T47D (cell line): ENCODE measurements around the gene MAN1C1.

Experiments
- DNase-seq, 2 experiments: peaks; one replicate each; pipeline versions ENCODE4 v3.0.0 to v3.0.0-alpha.2; 2011 to 2012; ENCODE audit warnings: low read depth in 1 of 2, low spot score in 1 of 2
- JUND ChIP-seq: IDR thresholded peaks from 2 replicates; pipeline ENCODE4 v1.6.1; 2012; ENCODE audit warnings: low read depth
- in situ Hi-C: cut with HindIII; loops from 2 replicates; pipeline ENCODE4 v1.10.0; 2016; ENCODE audit warnings: low sequenced_read_pairs, low pct_unique_long_range_greater_than_20kb

The MAN1C1 gene

DNA sequence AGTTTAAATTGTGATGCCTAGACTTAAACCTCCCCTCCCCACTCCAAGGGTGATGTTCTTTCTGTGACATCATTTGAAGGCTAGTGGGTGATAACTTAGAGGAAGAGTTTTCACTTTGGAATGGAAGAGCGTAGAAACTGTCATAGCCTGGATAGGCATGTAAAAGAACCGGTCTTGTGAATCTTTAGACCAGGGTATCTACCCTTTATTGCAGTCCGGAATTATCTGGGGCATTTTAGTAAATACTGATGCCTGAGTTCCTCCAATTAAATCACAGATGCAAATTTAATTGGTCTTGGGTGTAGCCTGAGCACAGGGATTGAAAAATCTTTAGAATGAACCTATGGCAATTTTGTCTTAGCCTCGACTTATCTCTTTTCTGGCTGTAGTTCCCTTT is 24.7 kb downstream of the MAN1C1 start:
- in situ Hi-C loops = no loop called here
- no peak for TF ChIP-seq JUND
- no peak for DNase-seq

GRCh38 chr1:25641931-25642573 is 25.5 kb downstream of the MAN1C1 start:
- no peak for TF ChIP-seq JUND
- in situ Hi-C loops = no loop called here
- no peak for DNase-seq

- in situ Hi-C loops = no loop called here
- no peak for TF ChIP-seq JUND
- DNase-seq = no peak
These were observed 26.1 kb downstream of the MAN1C1 start for GRCh38 chr1:25642574-25643108.

DNA sequence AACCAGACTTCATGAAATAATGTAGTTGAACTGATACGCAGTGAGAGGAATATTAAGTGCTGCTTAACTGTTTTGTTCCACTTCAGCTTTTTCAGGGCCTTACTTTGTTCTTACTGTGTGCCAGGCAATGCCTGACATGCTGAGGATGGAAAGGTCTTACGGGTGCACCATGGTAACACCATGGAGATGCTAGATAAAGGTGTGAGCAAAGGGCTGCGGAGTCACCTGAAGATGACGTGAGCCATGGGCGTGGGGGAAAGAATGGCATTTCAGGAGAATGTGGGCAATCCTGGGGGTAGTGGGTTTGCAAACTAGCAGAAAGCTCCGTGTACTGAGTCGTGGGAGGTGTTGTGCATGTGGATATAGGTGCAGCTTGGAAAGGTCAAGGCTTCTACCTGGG is 27.3 kb downstream of the MAN1C1 start:
- DNase-seq = no peak
- TF ChIP-seq JUND = no peak
- in situ Hi-C loops = no loop called here

DNA sequence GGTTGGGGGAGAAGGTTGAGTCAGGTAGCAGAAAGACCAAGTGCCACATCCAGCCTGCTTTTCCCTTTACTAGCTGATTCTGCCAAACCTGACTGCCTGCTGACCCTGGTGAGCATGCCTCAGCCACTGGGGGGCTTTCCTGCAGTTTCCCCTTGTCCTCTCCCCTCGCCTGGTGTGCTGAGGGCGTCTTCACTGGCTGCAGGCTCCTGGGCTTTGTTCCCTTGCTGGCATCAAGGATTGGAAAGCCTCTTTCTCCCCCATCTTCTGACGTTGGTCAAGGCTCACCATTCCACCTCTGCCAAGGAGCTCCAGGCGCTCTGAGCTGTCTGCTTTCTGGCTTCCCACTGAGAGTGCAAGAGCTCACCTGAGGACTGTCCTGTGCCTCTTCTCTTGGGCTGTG is 28.4 kb downstream of the MAN1C1 start:
- TF ChIP-seq JUND = no peak
- in situ Hi-C loops = no loop called here
- no peak for DNase-seq

- in situ Hi-C loops = no loop called here
- DNase-seq = no peak
- TF ChIP-seq JUND = no peak
These were observed 29.2 kb downstream of the MAN1C1 start for GRCh38 chr1:25645637-25646400.

DNA sequence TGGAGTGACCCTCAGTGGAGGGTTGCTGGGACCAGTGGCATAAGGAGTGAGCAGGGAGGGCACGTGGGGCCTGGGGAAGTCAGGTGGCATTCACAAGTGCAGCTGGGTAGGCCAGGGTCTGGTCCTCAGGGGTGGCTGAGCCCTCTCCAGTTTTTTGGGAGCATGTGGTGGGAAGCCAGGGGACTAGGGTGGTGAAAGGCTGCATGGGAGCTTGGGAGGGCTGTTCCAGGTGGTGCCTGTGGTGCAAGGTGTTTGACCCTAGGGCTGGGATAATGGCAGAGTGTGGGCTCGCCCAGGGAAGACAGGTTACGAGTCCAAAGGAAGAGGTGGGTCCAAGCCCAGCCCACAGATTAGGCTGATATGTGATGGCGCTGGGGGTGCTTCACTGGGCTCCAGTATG is 30.5 kb downstream of the MAN1C1 start:
- no peak for DNase-seq
- no peak for TF ChIP-seq JUND
- in situ Hi-C loops = no loop called here

DNA sequence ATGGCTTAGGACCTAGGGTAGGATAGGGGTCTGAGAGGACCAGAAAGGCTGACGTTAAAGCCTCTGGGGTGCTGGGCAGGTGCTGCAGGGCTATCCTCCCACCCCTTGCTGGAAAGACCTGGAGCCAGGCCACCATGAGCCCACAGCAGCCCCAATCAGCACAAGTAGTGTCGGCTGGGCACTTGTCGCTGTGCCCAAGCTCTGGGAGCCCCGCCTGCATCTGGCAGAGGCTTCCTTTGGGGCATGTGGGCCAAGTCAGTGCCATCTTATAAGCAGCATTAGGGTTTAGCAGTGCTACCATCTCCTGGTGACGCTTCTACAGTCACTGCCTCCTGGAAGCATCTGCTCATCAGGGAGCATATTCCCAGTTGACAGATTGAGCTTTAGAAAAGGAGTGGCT is 31.3 kb downstream of the MAN1C1 start:
- in situ Hi-C loops = no loop called here
- no peak for DNase-seq
- no peak for TF ChIP-seq JUND

GRCh38 chr1:25648681-25649440 is 32.3 kb downstream of the MAN1C1 start:
- in situ Hi-C loops = no loop called here
- TF ChIP-seq JUND = no peak
- DNase-seq = no peak

GRCh38 chr1:25649505-25650288 is 33.1 kb downstream of the MAN1C1 start:
- DNase-seq = no peak
- in situ Hi-C loops = no loop called here
- TF ChIP-seq JUND = no peak

GRCh38 chr1:25650289-25650576 is 33.6 kb downstream of the MAN1C1 start:
- no peak for DNase-seq
- TF ChIP-seq JUND = no peak
- in situ Hi-C loops = no loop called here

- no peak for TF ChIP-seq JUND
- in situ Hi-C loops = no loop called here
- no peak for DNase-seq
These were observed 34.5 kb downstream of the MAN1C1 start for GRCh38 chr1:25651036-25651640.
